K562 (cell line): ENCODE measurements around the gene KCNC3.

Source experiments
- BRCA1 ChIP-seq, 2 experiments: fragments of 450-650 bp in 1 of 2; sonication (generic) in 1 of 2; formaldehyde crosslinking in 1 of 2; IDR thresholded peaks; 2 replicates each; pipeline versions ENCODE4 v1.5.0 to v1.6.1; 2017 to 2020; ENCODE audit warnings: mild to moderate bottlenecking in 1 of 2, missing genetic modification reagents in 1 of 2
- ESRRB ChIP-seq: fragments of 250-450 bp; sonication (Bioruptor Pico); IDR thresholded peaks from 2 replicates; pipeline ENCODE4 v1.5.0; 2020; ENCODE audit warnings: mild to moderate bottlenecking, moderate library complexity, borderline replicate concordance
- HCFC1 ChIP-seq: IDR thresholded peaks from 2 replicates; pipeline ENCODE4 v1.6.1; 2012; ENCODE audit warnings: low read depth, low read length, improper control_type of control experiment
- JUN ChIP-seq, 2 experiments: sonication (generic) in 1 of 2; formaldehyde crosslinking in 1 of 2; IDR thresholded peaks; 2 replicates each; pipeline versions ENCODE4 v1.6.1 to v1.8.0; 2012 to 2022; ENCODE audit warnings: borderline replicate concordance in 2 of 2, mild to moderate bottlenecking in 2 of 2, improper control_type of control experiment in 1 of 2, low read depth in 1 of 2, low read length in 1 of 2, missing genetic modification reagents in 1 of 2
- POLR2A ChIP-seq: fragments of 450-650 bp; conservative IDR thresholded peaks from 2 replicates; pipeline ENCODE4 v1.6.1; 2016
- PURB ChIP-seq: sonication (generic); formaldehyde crosslinking; IDR thresholded peaks from 2 replicates; pipeline ENCODE4 v1.9.0; 2021; ENCODE audit warnings: low read depth, mild to moderate bottlenecking, missing genetic modification reagents
- SMARCB1 ChIP-seq: IDR thresholded peaks from 2 replicates; pipeline ENCODE4 v1.6.1; 2011; ENCODE audit warnings: improper control_type of control experiment, low read depth; ENCODE audit not compliant: insufficient read length
- SREBF2 ChIP-seq: sonication (generic); formaldehyde crosslinking; IDR thresholded peaks from 2 replicates; pipeline ENCODE4 v1.4.0; 2020; ENCODE audit warnings: mild to moderate bottlenecking, missing genetic modification reagents
- TF ChIP-seq, protein P1 (sequence below): sonication (generic); IDR thresholded peaks from 2 replicates; pipeline ENCODE4 v1.6.1; 2016
- TF ChIP-seq, protein P2 (sequence below), 3 experiments: IDR thresholded peaks in 2 of 3; conservative IDR thresholded peaks in 1 of 3; 2 replicates each; pipeline ENCODE4 v1.5.1; 2011 to 2012; ENCODE audit warnings: low read length in 3 of 3, mild to moderate bottlenecking in 3 of 3, control low read depth in 2 of 3, improper control_type of control experiment in 1 of 3, inconsistent platforms in 1 of 3, low read depth in 1 of 3, mixed read lengths in 1 of 3, moderate library complexity in 1 of 3; ENCODE audit not compliant: insufficient read depth in 2 of 3
- TF ChIP-seq, protein P3 (sequence below): sonication (generic); formaldehyde crosslinking; IDR thresholded peaks from 2 replicates; pipeline ENCODE4 v1.8.1; 2023; ENCODE audit warnings: missing genetic modification reagents, mild to moderate bottlenecking, borderline replicate concordance

DNA sequence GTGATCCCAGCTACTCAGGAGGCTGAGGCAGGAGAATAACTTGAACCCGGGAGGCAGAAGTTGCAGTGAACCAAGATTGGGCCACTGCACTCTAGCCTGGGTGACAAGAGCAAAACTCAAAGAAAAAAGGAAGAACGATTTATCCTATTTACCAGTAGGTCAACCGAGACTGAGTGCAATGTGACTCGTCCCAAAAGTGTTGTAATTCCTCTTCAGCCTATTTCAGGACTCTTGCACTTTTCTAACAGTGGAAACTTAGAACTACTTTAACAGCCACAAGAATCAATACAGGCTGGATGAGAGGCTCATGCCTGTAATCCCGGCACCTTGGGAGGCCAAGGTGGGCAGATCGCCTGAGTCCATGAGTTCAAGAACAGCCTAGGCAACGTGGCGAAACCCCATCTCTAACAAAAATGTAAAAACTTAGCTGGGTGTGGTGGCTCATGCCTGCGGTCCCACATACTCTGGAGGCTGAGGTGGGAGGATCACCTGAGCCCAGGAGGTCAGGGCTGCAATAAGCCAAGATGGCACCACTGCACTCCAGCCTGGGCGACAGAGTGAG, 42.8 kb upstream of the KCNC3 start:
- TF ChIP-seq HCFC1 (no peak), SREBF2 (CRISPR knock-in tag) (no peak), PURB (CRISPR knock-in tag) (no peak), POLR2A (no peak), SMARCB1 (no peak), ESRRB (no peak), BRCA1 (IDR thresholded peaks at IDR 0.05) (no peak), BRCA1 (CRISPR knock-in tag; IDR thresholded peaks at IDR 0.05) (no peak), JUN (IDR thresholded peaks at IDR 0.05; ENCODE audit: borderline replicate concordance, low read depth, low read length) (no peak), JUN (CRISPR knock-in tag; IDR thresholded peaks at IDR 0.05; ENCODE audit: borderline replicate concordance) (no peak)
- TF ChIP-seq, protein P1, sequence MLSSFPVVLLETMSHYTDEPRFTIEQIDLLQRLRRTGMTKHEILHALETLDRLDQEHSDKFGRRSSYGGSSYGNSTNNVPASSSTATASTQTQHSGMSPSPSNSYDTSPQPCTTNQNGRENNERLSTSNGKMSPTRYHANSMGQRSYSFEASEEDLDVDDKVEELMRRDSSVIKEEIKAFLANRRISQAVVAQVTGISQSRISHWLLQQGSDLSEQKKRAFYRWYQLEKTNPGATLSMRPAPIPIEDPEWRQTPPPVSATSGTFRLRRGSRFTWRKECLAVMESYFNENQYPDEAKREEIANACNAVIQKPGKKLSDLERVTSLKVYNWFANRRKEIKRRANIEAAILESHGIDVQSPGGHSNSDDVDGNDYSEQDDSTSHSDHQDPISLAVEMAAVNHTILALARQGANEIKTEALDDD = no peak
- TF ChIP-seq, protein P2, sequence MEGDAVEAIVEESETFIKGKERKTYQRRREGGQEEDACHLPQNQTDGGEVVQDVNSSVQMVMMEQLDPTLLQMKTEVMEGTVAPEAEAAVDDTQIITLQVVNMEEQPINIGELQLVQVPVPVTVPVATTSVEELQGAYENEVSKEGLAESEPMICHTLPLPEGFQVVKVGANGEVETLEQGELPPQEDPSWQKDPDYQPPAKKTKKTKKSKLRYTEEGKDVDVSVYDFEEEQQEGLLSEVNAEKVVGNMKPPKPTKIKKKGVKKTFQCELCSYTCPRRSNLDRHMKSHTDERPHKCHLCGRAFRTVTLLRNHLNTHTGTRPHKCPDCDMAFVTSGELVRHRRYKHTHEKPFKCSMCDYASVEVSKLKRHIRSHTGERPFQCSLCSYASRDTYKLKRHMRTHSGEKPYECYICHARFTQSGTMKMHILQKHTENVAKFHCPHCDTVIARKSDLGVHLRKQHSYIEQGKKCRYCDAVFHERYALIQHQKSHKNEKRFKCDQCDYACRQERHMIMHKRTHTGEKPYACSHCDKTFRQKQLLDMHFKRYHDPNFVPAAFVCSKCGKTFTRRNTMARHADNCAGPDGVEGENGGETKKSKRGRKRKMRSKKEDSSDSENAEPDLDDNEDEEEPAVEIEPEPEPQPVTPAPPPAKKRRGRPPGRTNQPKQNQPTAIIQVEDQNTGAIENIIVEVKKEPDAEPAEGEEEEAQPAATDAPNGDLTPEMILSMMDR (IDR thresholded peaks at IDR 0.05 in 2 of 3, conservative IDR thresholded peaks at IDR 0.05 in 1 of 3; ENCODE audit: insufficient read depth in 2 of 3, low read depth in 1 of 3, low read length in 3 of 3) = no peak
- TF ChIP-seq, protein P3, sequence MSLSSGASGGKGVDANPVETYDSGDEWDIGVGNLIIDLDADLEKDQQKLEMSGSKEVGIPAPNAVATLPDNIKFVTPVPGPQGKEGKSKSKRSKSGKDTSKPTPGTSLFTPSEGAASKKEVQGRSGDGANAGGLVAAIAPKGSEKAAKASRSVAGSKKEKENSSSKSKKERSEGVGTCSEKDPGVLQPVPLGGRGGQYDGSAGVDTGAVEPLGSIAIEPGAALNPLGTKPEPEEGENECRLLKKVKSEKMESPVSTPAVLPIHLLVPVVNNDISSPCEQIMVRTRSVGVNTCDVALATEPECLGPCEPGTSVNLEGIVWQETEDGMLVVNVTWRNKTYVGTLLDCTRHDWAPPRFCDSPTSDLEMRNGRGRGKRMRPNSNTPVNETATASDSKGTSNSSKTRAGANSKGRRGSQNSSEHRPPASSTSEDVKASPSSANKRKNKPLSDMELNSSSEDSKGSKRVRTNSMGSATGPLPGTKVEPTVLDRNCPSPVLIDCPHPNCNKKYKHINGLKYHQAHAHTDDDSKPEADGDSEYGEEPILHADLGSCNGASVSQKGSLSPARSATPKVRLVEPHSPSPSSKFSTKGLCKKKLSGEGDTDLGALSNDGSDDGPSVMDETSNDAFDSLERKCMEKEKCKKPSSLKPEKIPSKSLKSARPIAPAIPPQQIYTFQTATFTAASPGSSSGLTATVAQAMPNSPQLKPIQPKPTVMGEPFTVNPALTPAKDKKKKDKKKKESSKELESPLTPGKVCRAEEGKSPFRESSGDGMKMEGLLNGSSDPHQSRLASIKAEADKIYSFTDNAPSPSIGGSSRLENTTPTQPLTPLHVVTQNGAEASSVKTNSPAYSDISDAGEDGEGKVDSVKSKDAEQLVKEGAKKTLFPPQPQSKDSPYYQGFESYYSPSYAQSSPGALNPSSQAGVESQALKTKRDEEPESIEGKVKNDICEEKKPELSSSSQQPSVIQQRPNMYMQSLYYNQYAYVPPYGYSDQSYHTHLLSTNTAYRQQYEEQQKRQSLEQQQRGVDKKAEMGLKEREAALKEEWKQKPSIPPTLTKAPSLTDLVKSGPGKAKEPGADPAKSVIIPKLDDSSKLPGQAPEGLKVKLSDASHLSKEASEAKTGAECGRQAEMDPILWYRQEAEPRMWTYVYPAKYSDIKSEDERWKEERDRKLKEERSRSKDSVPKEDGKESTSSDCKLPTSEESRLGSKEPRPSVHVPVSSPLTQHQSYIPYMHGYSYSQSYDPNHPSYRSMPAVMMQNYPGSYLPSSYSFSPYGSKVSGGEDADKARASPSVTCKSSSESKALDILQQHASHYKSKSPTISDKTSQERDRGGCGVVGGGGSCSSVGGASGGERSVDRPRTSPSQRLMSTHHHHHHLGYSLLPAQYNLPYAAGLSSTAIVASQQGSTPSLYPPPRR (CRISPR knock-in tag) = no peak
